COLO829 (cell line): ENCODE data around the gene MAPRE3.
A peak's percentile ranks its signal among the peaks of the same experiment; 100 is the strongest.

ENCODE experiments used
- DNase-seq: peaks from one replicate; pipeline ENCODE4 v3.0.0; 2012; ENCODE audit warnings: low spot score

MAPRE3 gene

GRCh38 chr2:27042159-27042661 lies 71.8 kb downstream of the MAPRE3 start:
- DNase-seq: no peak

- no peak for DNase-seq
These were observed 72.7 kb downstream of the MAPRE3 start for GRCh38 chr2:27042985-27043634.

- DNase-seq: no peak
These were observed 79.2 kb downstream of the MAPRE3 start for GRCh38 chr2:27049422-27050280.

- peak; percentile 94 for DNase-seq
These were observed 80.0 kb downstream of the MAPRE3 start for GRCh38 chr2:27050281-27050995.

GRCh38 chr2:27050996-27051901 lies 80.8 kb downstream of the MAPRE3 start, which contains the start of gene AGBL5:
Gene AGBL5 (plus strand): TSS chr2:27051668. CDS start chr2:27052959, 1,291 bp downstream.
- peak; percentile 93 for DNase-seq

- no peak for DNase-seq
These were observed 81.6 kb downstream of the MAPRE3 start for GRCh38 chr2:27051902-27052645.

- DNase-seq: no peak
These were observed 82.9 kb downstream of the MAPRE3 start for GRCh38 chr2:27053321-27053720.

- no peak for DNase-seq
These were observed 83.3 kb downstream of the MAPRE3 start for GRCh38 chr2:27053776-27054175.

GRCh38 chr2:27054721-27055120 lies 84.3 kb downstream of the MAPRE3 start:
- no peak for DNase-seq

- DNase-seq: no peak
These were observed 86.7 kb downstream of the MAPRE3 start for GRCh38 chr2:27057184-27057583.

- no peak for DNase-seq
These were observed 87.8 kb downstream of the MAPRE3 start for GRCh38 chr2:27058210-27058609.

GRCh38 chr2:27059141-27059820 lies 88.8 kb downstream of the MAPRE3 start:
- no peak for DNase-seq

GRCh38 chr2:27060323-27060722 lies 89.9 kb downstream of the MAPRE3 start:
- no peak for DNase-seq

- DNase-seq: no peak
These were observed 94.7 kb downstream of the MAPRE3 start for GRCh38 chr2:27065128-27065527.

GRCh38 chr2:27067385-27067784 lies 96.9 kb downstream of the MAPRE3 start:
- no peak for DNase-seq

GRCh38 chr2:27069436-27069835 lies 99.0 kb downstream of the MAPRE3 start:
- no peak for DNase-seq

- DNase-seq: no peak
These were observed 99.7 kb downstream of the MAPRE3 start for GRCh38 chr2:27069961-27070618.

- DNase-seq: no peak
These were observed 100.3 kb downstream of the MAPRE3 start for GRCh38 chr2:27070653-27071276.
